Frontal cortex (tissue), 4 donors: ENCODE data around the gene EFCAB5. TPM values are rescaled to one million over a fixed set of nuclear protein-coding genes. Genes with fewer than 3 reads are reported as not detected.
"Not testable (repeated sequence)": the region's sequence is repeated elsewhere in the genome, so short reads cannot be mapped to it uniquely, and the experiment has no call there.

Source experiments
- DNase-seq, 2 donors: peaks; one replicate each; pipeline ENCODE4 v3.0.0; 2012; ENCODE audit warnings: low spot score in 2 of 2
- FAIRE-seq: peaks from 2 replicates; lab custom pipeline; 2012; peaks lifted over from hg19 to GRCh38; lab: Jason Lieb, UNC
- small RNA-seq: library from RNA; depleted of rRNA; stranded (forward); fragments of <200 nt; gene quantifications from one replicate; pipeline ENCODE3, GENCODE V24; 2014
- total RNA-seq: library from RNA; depleted of rRNA; stranded (reverse); fragments of >200 nt; gene quantifications from one replicate; pipeline ENCODE4 v1.2.3, GENCODE V29; 2014
- donor health status: control.
- donor health status: control.
- donor health status: control.

EFCAB5 gene
- total RNA-seq, 1 donor from 2014 or later = 2.9 TPM

DNA sequence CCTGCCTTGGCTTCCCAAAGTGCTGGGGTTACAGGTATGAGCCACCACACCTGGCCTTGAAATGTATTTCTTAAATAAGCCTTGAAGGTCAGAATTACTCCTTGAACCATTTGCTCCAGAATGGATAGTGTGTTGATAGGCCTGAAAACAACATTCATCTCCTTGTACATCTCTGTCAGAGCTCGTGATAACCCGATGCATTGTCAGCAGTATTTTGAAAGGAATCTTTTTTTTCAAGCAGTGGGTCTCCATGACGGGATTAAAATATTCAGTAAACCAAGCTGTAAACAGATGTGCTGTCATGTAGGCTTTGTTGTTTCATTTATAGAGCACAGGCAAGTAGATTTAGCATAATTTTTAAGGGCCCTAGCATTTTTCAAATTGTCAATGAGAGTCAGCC, 191.8 kb downstream of the EFCAB5 start:
- FAIRE-seq (no peak), DNase-seq (no peak)

DNA sequence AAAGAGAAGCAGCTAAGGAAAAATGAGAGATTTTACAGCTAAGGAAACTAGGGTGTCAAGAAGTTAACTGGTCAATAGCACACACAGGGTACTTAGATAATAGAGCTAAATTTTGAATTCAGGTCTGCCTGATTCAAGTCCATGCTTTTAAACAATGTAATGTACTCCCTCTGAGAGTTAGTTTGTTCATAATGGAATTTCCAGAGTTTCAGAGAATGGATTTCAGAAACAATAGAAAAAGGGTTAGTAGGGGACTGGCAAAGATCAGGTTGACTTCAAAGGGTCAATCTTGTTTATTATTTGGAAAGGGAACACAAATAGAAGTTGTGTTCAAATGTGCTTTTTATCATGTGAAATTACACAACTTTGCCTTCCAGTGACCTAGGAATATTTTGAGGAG, 193.1 kb downstream of the EFCAB5 start:
- FAIRE-seq = no peak
- DNase-seq = no peak

DNA sequence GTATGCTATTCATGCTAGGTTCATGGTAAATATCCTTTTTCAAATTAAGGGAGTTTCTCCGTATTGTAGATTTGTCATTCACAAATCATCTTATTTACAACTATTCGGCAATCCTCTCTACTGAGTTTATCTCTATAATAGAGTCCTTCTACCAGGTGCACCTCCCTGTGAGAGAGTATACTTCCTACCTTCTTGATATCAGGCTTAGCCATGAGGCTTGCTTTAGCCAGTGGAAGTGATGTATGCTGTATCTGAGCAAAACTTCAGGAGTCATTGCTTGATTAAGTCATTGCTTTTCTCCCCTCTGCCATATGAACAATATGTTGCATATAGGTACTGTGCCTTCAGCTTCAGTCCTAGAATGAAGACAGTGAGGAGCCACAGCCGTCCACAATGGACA, 195.7 kb downstream of the EFCAB5 start:
- no peak for FAIRE-seq
- DNase-seq = no peak

- not testable (repeated sequence) for FAIRE-seq, DNase-seq
Observed at GRCh38 chr17:30147860-30148259, 206.4 kb downstream of the EFCAB5 start.

DNA sequence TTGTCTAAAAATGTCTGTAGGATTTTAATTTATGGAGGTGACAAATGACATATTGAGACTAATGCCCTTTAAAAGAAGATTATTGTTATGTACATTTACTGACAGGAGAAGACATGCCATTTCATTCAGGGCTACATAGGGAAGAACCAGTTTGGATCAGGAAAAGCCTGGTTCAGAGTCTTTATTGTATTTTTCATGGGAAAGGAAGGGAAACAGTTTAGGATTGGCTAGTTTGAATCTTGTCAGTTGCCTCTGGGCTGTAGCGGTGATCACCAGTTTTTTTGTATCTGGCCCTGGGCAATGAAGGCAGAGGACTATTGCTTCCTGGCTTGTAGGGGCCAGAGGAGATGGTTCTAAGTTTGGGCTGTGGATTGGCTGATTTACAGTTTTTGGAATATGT, 206.9 kb downstream of the EFCAB5 start:
- no peak for FAIRE-seq
- no peak for DNase-seq

- no peak for FAIRE-seq
- DNase-seq = no peak
Observed at GRCh38 chr17:30151471-30151870, 210.0 kb downstream of the EFCAB5 start.

DNA sequence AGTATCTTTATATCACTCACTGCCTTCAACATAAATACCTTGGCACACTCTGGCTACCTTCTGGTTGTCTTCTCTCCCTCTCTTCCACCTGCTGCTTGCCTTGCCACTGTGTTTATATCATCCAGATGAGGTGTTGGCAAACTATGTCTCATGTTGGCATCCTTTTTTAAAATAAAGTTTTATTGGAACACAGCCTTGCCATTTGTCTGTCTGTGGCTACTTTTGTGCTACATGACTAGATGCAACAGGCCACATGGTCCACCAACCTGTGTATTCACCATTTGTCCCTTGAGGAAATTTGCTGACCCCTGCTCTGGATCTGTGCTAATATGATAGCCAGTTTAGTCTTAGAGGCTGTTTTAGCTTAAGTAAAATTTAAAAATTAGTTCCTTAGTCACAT, 212.0 kb downstream of the EFCAB5 start:
- DNase-seq = no peak
- FAIRE-seq = no peak

- FAIRE-seq (no peak), DNase-seq (no peak)
Observed at GRCh38 chr17:30155389-30155788, 214.0 kb downstream of the EFCAB5 start.

Small RNA genes lying within 50 kb of the gene (small RNA-seq; reads per million reads assigned to genes)
- gene AC104984.5 (not detected), gene RNY4P13 (not detected)

Other genes starting within 250 kb of the EFCAB5 start
- gene SSH2, start 11.4 kb upstream of the EFCAB5 start, total RNA-seq = 15.5 TPM
- 5.7 TPM for gene NSRP1, start 175.2 kb downstream of the EFCAB5 start, total RNA-seq